Measurements from ENCODE around the gene LUZP2.
"Not testable (repeated sequence)": the region's sequence is repeated elsewhere in the genome, so short reads cannot be mapped to it uniquely, and the experiment has no call there.

Gene LUZP2

DNA sequence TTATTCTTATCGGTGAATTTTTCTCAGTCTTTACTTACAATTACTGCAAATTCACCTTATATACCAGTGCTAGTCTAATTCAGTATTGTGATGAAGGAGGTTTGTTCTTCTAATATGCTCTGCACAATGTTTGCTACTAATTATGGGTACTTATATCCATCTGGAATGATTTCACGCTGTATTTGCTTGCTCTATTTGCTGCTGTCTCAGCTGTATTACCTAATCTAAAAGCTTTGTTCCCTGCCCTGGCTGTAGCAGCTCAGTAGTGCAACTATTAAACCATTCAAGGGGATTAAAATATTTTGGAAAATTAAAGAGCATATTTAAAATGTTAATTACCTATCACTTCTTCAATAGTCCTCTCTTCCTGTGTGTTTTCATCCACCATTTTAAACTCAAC is 375.3 kb downstream of the LUZP2 start:
- no peak for DNase-seq (ENCODE audit: insufficient read length, low spot score)
- no peak for FAIRE-seq
- no peak for TF ChIP-seq POLR2A (IDR thresholded peaks at IDR 0.05; ENCODE audit: low read depth, low read length)

DNA sequence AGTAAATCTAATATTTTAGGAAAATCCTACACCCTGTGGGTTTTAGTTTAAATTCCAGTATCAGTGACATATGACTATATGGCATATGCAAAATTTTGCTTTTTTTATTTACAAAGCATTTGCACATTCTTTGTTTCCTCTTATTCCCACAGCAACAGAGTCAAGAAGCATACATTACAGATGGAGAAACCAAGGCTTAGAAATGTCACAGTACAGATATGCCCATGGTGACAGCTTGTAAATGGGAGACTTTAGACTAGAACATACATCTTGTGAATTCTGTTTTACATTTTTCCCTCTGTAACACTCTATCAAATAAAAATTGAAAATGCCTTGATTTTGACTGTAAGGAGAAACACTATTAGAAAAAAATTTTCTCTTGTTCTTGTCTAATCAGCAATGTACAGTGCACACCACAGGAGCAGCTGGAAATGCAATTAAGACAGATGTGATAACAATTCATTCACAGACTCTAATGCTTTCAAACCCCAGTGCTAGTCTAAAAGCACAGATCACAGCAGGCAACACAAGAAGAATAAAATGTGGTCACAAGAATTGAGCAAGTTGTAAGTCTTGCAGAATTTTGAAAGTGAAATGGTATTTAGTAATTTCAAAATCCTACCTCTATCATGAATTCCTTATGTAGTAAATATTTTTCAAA is 375.9 kb downstream of the LUZP2 start:
- FAIRE-seq, result no peak

DNA sequence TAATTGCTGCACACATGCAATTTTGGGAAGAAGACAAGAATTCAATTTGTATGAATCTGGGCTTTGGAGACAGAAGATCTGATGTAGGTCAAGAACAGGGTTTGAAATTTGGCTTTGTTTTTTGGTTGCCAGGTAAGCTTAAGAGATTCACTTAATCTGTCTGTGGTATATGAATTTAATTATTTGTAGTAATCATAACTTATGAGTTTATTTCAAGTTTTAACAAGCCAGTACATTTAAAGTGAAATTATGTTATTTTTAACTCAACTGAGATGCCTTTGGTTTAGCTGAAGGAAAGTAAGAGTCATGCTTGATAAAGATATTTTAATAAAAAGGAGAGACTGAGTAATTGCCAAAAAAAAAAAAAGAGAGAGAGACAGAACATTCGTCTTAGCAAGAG is 384.1 kb downstream of the LUZP2 start:
- TF ChIP-seq POLR2A (IDR thresholded peaks at IDR 0.05; ENCODE audit: low read depth, low read length), result no peak
- DNase-seq (ENCODE audit: insufficient read length, low spot score) (no peak), FAIRE-seq (no peak)

More for the DNA sequence above, 375.9 kb downstream of the LUZP2 start:
- DNase-seq (ENCODE audit: insufficient read length, low spot score), result no peak
- no peak for TF ChIP-seq POLR2A (IDR thresholded peaks at IDR 0.05; ENCODE audit: low read depth, low read length)

DNA sequence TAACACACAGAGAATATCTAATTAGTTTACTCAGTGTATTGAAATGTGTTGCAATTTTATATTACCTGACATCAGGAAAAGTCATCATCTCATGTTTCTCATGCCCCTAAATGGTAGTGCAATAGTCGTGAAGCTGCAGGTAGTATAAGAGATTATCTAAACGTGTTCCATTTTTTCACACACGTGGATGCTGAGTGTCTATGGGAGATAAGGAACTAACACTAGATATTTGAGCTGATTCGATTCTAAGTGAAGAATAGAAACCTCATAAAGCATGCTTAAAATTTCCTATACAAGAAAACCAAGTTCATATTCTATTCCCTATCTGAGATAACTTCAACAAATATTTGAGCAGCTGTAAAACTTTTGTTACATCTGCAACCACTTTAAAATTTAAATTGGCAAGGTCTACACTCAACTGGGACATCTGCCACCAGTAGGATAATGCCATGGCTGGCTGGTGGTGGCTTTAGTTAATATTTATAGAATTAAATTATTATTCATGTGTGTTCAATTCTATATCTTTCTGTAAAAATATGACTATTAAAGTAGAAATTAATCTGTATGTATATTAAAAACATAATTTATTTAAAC is 388.8 kb downstream of the LUZP2 start:
- no peak for TF ChIP-seq POLR2A (IDR thresholded peaks at IDR 0.05; ENCODE audit: low read depth, low read length)
- FAIRE-seq, result no peak
- DNase-seq (ENCODE audit: insufficient read length, low spot score), result no peak

DNA sequence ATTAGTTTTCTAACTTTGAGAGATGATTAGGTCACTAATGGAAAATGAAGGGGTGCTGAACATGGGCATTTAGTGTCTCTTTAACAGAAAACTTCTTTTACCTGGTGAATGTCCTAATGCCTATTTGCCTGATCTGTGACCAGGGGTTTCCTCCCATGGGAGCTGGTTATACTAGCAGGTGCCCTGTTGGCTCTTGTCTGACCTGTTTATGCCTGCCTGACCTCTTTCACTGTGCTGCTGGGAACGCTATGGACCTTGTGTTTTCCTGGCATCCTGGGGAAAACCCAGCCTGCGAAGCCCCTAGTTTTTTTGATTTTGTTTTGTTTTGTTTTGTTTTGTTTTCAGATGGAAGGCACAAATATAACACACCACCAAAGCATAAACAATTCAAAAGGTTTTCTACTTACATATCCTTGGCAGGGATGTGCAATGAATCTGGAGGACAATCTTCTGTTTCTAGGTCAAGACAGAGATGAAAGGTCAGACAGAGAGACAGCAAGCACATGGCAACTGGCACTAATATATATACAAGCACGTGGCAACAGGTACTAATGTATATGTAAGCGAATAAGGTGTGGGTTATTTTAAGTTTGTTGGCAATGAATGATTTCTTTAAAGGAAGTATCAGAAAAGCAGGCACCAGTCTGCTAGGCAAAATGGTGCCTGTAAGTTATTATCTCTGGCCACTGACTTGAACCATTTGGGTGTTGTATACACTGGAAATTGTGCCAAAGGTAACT is 390.2 kb downstream of the LUZP2 start:
- DNase-seq (ENCODE audit: insufficient read length, low spot score) (no peak), FAIRE-seq (no peak)
- no peak for TF ChIP-seq POLR2A (IDR thresholded peaks at IDR 0.05; ENCODE audit: low read depth, low read length)

DNA sequence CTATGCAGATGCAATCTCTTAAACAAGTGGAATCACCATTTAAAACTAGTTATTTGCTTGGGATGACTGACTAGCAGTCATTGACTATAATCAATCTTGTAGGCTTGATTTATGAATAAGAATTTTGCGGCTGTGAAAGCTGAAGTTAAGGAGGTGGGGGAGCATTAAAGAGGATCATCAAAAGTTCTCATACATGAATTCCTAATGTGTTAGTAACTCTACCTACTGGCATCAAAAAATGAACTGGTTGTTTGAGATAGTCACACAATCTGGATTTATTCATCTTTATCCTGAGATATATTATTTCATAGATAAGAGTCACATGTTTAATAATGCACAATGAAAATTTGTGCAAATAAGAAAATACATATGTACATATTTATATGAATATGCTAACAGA is 393.6 kb downstream of the LUZP2 start:
- FAIRE-seq (no peak), DNase-seq (ENCODE audit: insufficient read length, low spot score) (no peak)
- TF ChIP-seq POLR2A (IDR thresholded peaks at IDR 0.05; ENCODE audit: low read depth, low read length), result no peak

DNA sequence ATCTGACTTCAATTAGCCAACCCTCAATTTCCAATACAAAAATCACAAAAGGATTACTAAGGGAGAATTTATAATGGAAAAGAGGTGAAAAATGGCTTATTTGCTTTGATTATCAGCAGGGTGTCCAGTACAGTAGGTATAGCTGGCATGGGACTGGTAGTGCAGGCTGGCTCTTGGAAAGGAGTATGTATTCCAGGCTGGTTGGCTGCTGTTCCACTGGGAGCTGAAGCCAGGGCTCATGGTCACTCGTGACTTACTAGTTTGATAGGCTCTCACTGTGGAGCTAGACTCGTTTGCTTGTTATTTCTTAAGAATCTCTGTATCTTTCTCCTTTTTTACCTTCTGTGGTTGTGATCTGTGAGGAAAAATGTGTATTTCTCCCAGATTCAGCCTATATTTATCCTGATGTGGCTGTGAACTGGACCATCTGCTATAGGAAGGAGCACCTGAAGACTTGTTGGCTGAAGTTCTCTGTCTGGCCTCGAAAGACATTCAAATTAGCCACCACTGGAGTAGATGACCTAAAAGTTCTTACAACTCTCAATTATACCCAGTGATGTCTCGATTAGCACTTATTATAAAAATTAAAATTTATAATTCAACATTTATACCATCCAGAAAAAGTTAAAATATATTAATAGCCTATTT is 395.1 kb downstream of the LUZP2 start:
- peak; percentile 23 for FAIRE-seq
- DNase-seq (ENCODE audit: insufficient read length, low spot score), result not testable (repeated sequence)

DNA sequence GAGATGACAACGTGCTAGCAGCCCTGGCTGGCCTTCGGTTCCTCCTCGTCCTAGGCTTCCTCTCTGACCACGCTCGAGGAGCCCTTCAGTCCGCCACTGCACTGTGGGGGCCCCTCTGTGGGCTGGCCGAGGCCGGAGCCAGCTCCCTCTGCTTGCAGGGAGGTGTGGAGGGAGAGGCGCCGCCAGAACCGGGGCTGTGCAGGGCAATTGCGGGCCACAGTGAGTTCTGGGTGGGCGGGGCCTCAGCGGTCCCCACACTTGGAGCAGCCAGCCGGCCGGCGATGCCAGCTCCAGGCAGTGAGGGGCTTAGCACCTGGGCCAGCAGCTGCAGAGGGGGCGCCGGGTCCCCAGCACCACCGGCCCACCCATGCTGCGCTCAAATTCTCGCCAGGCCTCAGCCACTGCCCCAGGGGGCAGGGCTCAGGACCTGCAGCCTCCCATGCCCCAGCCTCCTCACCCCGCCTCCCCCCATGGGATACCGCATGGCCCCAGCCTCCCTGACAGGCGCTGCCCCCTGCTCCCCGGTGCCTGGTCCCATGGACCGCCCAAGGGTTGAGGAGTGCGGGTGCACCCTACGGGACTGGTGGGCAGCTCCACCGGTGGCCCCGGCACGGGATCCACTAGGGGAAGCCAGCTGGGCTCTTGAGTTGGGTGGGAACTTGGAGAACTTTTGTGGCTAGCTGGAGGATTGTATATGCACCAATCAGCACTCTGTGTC is 399.4 kb downstream of the LUZP2 start:
- no peak for FAIRE-seq
- no peak for TF ChIP-seq POLR2A (IDR thresholded peaks at IDR 0.05; ENCODE audit: low read depth, low read length)
- no peak for DNase-seq (ENCODE audit: insufficient read length, low spot score)

DNA sequence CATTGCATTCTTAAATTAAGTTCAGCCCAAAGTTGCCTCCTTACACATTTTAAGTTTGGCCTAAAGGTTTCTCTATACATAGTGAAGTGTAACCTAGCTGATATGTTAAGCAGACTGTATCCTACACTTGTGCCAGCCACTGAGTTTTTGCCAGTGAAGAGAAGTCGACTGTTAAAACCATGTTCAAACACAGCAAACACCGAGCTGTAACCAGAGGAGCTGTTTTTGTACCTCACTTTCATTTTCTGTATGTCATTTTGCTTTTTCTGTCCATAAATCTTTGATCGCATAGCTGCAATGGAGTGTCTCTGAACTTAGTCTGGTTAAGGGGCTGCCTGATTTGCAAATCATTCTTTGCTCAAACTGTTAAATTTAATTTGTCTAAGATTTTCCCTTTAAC is 403.7 kb downstream of the LUZP2 start:
- DNase-seq (ENCODE audit: insufficient read length, low spot score), result no peak
- peak; percentile 87 for FAIRE-seq
- TF ChIP-seq POLR2A (IDR thresholded peaks at IDR 0.05; ENCODE audit: low read depth, low read length), result no peak

DNA sequence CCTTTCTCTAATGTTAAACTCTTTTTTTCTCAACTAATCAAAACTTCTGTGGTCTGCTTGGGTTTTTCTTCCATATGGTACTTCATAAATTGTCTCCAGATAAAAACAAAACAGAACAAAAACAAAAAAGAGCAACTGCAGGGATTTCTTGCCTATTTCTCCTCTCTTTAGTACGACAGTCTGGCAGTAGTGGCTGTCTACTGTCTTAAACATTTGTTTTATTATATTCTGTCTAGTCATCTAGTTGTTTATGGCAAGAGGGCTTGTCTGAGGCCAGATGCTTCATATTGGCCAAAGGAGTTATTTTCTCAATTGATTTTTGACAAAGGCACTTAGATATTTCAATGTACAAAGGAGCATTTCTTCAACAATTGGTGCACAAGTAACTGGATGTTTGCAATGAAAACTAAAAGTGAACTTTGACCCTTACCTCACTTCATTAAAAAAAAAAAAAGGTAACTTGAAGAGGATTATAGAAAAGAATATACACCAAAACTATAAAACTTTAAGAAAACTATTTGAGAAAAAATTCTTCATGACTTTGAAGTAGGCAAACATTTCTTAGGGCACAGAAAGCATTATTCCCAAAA is 404.2 kb downstream of the LUZP2 start:
- DNase-seq (ENCODE audit: insufficient read length, low spot score) (no peak), FAIRE-seq (no peak)
- TF ChIP-seq POLR2A (IDR thresholded peaks at IDR 0.05; ENCODE audit: low read depth, low read length), result no peak

DNA sequence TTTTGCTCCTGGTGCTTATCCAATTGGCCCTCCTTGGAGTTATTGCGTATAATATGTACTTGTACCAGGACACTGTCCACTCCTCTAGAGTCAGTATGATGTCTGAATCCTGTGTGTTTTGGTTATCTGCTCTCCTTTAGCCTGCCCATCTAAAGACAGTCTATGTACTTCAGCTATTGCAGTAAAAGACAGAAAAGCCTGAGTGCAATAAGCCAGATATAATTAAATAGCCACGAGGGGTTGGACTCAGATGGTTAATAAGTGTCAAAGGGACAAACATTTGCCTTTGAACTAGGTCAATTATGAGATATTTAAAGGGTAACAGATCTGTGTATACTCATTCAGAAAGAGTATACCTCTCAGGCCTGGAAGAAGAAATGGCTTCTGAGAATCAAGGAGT is 406.7 kb downstream of the LUZP2 start:
- no peak for FAIRE-seq

DNA sequence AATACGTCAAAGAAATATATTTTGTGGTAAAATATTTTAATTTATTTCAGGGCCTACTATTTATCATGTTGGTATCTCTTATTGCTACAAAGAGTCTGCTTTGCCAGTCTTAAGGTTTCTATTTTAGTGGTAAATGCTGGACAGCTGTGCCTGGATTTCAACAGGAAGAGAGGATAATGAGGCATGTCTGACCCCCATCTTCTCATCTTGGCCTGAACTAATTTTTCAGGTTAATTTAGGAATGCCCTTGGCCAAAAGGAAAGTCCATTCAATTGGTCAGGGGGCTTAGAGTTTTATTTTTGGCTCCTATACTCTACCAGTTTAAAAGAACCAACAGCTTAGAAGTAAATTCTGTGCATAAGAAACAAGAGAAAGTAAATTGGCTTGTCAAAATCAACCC is 428.2 kb downstream of the LUZP2 start:
- no peak for TF ChIP-seq POLR2A (IDR thresholded peaks at IDR 0.05; ENCODE audit: low read depth, low read length)
- FAIRE-seq (no peak), DNase-seq (ENCODE audit: insufficient read length, low spot score) (no peak)

More for the DNA sequence above, 406.7 kb downstream of the LUZP2 start:
- TF ChIP-seq POLR2A (IDR thresholded peaks at IDR 0.05; ENCODE audit: low read depth, low read length), result no peak
- no peak for DNase-seq (ENCODE audit: insufficient read length, low spot score)
